ENCODE data around the gene S100A10.

DNA sequence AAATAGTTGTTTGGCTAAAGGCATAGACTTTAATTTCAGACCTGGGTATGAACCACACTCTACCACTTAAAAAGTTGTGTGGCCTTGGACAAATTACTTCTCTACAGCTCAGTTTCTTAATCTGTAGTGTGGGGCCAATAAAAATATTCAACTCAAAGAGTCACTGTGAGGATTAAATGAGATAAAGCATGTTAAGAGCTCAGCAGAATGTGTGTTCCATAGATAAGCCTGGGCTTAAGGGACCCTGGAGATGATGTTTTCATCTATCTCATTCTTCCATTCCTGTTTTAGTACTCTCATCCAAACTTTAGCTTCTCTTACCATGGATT lies 17.7 kb downstream of the S100A10 start:
- TF ChIP-seq POLR2A (IDR thresholded peaks at IDR 0.05) (no peak), POLR2AphosphoS5 (IDR thresholded peaks at IDR 0.05) (no peak)
- TF ChIP-seq, protein P1, sequence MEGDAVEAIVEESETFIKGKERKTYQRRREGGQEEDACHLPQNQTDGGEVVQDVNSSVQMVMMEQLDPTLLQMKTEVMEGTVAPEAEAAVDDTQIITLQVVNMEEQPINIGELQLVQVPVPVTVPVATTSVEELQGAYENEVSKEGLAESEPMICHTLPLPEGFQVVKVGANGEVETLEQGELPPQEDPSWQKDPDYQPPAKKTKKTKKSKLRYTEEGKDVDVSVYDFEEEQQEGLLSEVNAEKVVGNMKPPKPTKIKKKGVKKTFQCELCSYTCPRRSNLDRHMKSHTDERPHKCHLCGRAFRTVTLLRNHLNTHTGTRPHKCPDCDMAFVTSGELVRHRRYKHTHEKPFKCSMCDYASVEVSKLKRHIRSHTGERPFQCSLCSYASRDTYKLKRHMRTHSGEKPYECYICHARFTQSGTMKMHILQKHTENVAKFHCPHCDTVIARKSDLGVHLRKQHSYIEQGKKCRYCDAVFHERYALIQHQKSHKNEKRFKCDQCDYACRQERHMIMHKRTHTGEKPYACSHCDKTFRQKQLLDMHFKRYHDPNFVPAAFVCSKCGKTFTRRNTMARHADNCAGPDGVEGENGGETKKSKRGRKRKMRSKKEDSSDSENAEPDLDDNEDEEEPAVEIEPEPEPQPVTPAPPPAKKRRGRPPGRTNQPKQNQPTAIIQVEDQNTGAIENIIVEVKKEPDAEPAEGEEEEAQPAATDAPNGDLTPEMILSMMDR (IDR thresholded peaks at IDR 0.05 in 8 of 11, conservative IDR thresholded peaks at IDR 0.05 in 3 of 11), result no peak
